MM.1S (cell line): ENCODE data around the gene GNPTG.

Experiments
- CTCF ChIP-seq: fragments of 300-600 bp; sonication (generic); IDR thresholded peaks from 2 replicates; pipeline ENCODE4 v1.5.1; 2016; ENCODE audit warnings: antibody characterized with exemption, low read length, mixed read lengths
- EZH2phosphoT487 ChIP-seq: fragments of 300-600 bp; sonication (generic); IDR thresholded peaks from 2 replicates; pipeline ENCODE4 v1.6.1; 2018; ENCODE audit warnings: antibody characterized with exemption, low read length

DNA sequence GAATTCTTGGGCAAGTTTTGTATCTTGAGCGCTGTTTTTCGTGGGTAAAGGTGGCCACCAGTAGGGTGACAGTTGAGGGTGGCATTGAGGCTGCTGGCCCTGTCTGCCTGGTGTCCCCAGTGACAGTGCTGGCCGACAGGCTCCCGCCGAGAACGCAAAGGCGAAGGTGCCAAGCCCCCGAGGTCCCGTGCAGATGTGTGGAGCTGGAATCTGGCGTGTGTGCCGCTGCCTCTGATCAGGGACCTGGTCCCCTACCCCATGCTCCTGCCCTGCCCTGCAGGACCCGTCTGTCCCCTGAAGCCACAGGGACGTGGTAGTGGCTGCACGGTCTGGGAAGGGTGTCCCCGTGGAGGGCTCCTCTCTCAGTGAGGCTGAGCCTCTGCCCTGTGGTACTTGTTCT lies 38.8 kb upstream of the GNPTG start:
- no peak for TF ChIP-seq CTCF
- TF ChIP-seq EZH2phosphoT487 = no peak
